GM12878 (cell line): ENCODE results near the gene PHACTR3. TPM values are rescaled to one million over a fixed set of nuclear protein-coding genes. Genes with fewer than 3 reads are reported as not detected.

Experiments used
- ATAC-seq: fragments of 200-7000 bp; cut with Tn5 transposase; 3 replicates; pipeline ENCODE4 v1.9.1; 2020; ENCODE audit warnings: mild to moderate bottlenecking, moderate library complexity
- BruUV-seq: library from RNA; stranded (reverse); fragments of 400-500 nt; replicated peaks from 2 replicates; lab custom pipeline; 2021; lab: Mats Ljungman, UMichigan
- CTCF ChIA-PET: fragments of 300-600 bp; sonication (Branson Sonifier 250); formaldehyde crosslinking; extraction: SDS; loops from one replicate; lab custom pipeline; 2021; ENCODE audit warnings: inconsistent platforms; lab: Yijun Ruan, JAX
- POLR2A ChIA-PET: fragments of 350-600 bp; formaldehyde crosslinking; extraction: SDS; loops from one replicate; lab custom pipeline; 2021; ENCODE audit warnings: inconsistent platforms; lab: Charles Lee
- RAD21 ChIA-PET: fragments of 300-600 bp; sonication (Branson Sonifier 250); formaldehyde crosslinking; loops from one replicate; lab custom pipeline; 2023; ENCODE audit warnings: antibody characterized with exemption; ENCODE audit not compliant: unreplicated experiment; lab: Charles Lee
- SMC1A ChIA-PET: fragments of 300-600 bp; sonication (Branson Sonifier 250); formaldehyde crosslinking; loops from one replicate; lab custom pipeline; 2023; ENCODE audit not compliant: unreplicated experiment, uncharacterized antibody; lab: Charles Lee
- DNase-seq: peaks from one replicate; pipeline ENCODE4 v3.0.0-alpha.2; 2011; ENCODE audit warnings: low read depth, low spot score
- FAIRE-seq: peaks from 3 replicates; lab custom pipeline; 2011; peaks lifted over from hg19 to GRCh38; lab: Jason Lieb, UNC
- H2AFZ ChIP-seq: 2 replicates; pipeline ENCODE4 v1.6.0; 2011; ENCODE audit warnings: low read depth, low read length, control low read depth; ENCODE audit not compliant: control insufficient read depth
- H3K27ac ChIP-seq: 2 replicates; pipeline ENCODE4 v1.5.1; 2011; ENCODE audit warnings: control low read depth; ENCODE audit not compliant: control insufficient read depth, insufficient read depth
- H3K27me3 ChIP-seq, 2 experiments: replicated peaks in 1 of 2; 2 replicates each; pipeline versions ENCODE4 v1.6.0 to v1.6.1; 2011; ENCODE audit warnings: low read length in 1 of 2; ENCODE audit not compliant: control insufficient read depth in 2 of 2, insufficient read depth in 2 of 2
- H3K36me3 ChIP-seq, 2 experiments: 2 replicates each; pipeline ENCODE4 v1.5.1; 2011; ENCODE audit warnings: low read length in 1 of 2; ENCODE audit not compliant: control insufficient read depth in 2 of 2, insufficient read depth in 2 of 2
- H3K4me1 ChIP-seq: 2 replicates; pipeline ENCODE4 v1.6.1; 2011; ENCODE audit warnings: mild to moderate bottlenecking, low read length, moderate library complexity, mixed read lengths; ENCODE audit not compliant: control insufficient read depth, insufficient read depth
- H3K4me2 ChIP-seq: 2 replicates; pipeline ENCODE4 v1.6.0; 2011; ENCODE audit warnings: control low read depth; ENCODE audit not compliant: control insufficient read depth, insufficient read depth
- H3K4me3 ChIP-seq: fragments of 200-600 bp; sonication (generic); 2 replicates; pipeline ENCODE4 v1.5.1; 2016
- H3K79me2 ChIP-seq: 2 replicates; pipeline ENCODE4 v1.6.0; 2011; ENCODE audit warnings: low read length; ENCODE audit not compliant: control insufficient read depth, insufficient read depth
- H3K9ac ChIP-seq: 2 replicates; pipeline ENCODE4 v1.8.0; 2011; ENCODE audit warnings: low read length, control low read depth, mixed read lengths; ENCODE audit not compliant: control insufficient read depth, insufficient read depth
- H3K9me3 ChIP-seq: replicated peaks from 3 replicates; pipeline ENCODE4 v1.5.1; 2011; ENCODE audit warnings: mild to moderate bottlenecking, low read length; ENCODE audit not compliant: control insufficient read depth, insufficient read depth
- H4K20me1 ChIP-seq: 2 replicates; pipeline ENCODE4 v1.6.0; 2011; ENCODE audit not compliant: control insufficient read depth, insufficient read depth
- BRCA1 ChIP-seq: IDR thresholded peaks from 2 replicates; pipeline ENCODE4 v1.6.1; 2011; ENCODE audit warnings: low read depth, low read length, improper control_type of control experiment
- CHD1 ChIP-seq: IDR thresholded peaks from 2 replicates; pipeline ENCODE4 v1.6.1; 2012; ENCODE audit warnings: low read depth, low read length, improper control_type of control experiment
- DPF2 ChIP-seq: fragments of 450-650 bp; IDR thresholded peaks from 2 replicates; pipeline ENCODE4 v1.6.1; 2017; ENCODE audit warnings: mild to moderate bottlenecking
- HDAC2 ChIP-seq: fragments of 200-600 bp; sonication (generic); IDR thresholded peaks from 2 replicates; pipeline ENCODE4 v1.6.1; 2017
- IRF4 ChIP-seq: IDR thresholded peaks from 2 replicates; pipeline ENCODE4 v1.6.1; 2011; ENCODE audit warnings: low read depth, low read length
- MTA3 ChIP-seq: IDR thresholded peaks from 2 replicates; pipeline ENCODE4 v1.6.1; 2012; ENCODE audit warnings: low read length, inconsistent platforms, borderline replicate concordance
- NR2F1 ChIP-seq: fragments of 450-650 bp; conservative IDR thresholded peaks from 2 replicates; pipeline ENCODE4 v1.6.1; 2017; ENCODE audit warnings: mild to moderate bottlenecking
- RFX5 ChIP-seq: IDR thresholded peaks from 2 replicates; pipeline ENCODE4 v1.6.1; 2011; ENCODE audit warnings: low read depth, low read length, improper control_type of control experiment
- SIX5 ChIP-seq: IDR thresholded peaks from 2 replicates; pipeline ENCODE4 v1.6.1; 2011; ENCODE audit warnings: mild to moderate bottlenecking, low read depth, low read length, moderate library complexity; ENCODE audit not compliant: severe bottlenecking
- TBL1XR1 ChIP-seq: IDR thresholded peaks from 2 replicates; pipeline ENCODE4 v1.6.1; 2012; ENCODE audit warnings: low read depth, low read length, improper control_type of control experiment
- TCF3 ChIP-seq: IDR thresholded peaks from 2 replicates; pipeline ENCODE4 v1.6.1; 2012; ENCODE audit warnings: low read depth, mild to moderate bottlenecking, low read length, borderline replicate concordance; ENCODE audit not compliant: insufficient read depth
- YBX1 ChIP-seq: fragments of 450-650 bp; IDR thresholded peaks from 2 replicates; pipeline ENCODE4 v1.6.1; 2016; ENCODE audit warnings: antibody characterized with exemption
- ZNF217 ChIP-seq: fragments of 450-650 bp; IDR thresholded peaks from 2 replicates; pipeline ENCODE4 v1.6.1; 2017; ENCODE audit warnings: antibody characterized with exemption, mild to moderate bottlenecking
- ZNF622 ChIP-seq: fragments of 450-650 bp; IDR thresholded peaks from 2 replicates; pipeline ENCODE4 v1.6.1; 2017; ENCODE audit warnings: mild to moderate bottlenecking, inconsistent platforms
- WGBS: methylation state at CpG from one replicate; pipeline ENCODE4 v1.1.6; 2016; ENCODE audit warnings: low lambda C conversion rate; ENCODE audit not compliant: insufficient replicate concordance, insufficient coverage; ENCODE audit errors: missing lambda C conversion rate; 5-methylcytosine and 5-hydroxymethylcytosine counted together
- in situ Hi-C: fragments of 300-500 bp; cut with MboI; formaldehyde crosslinking; loops from 9 replicates; pipeline ENCODE4 v1.14.3; 2018; ENCODE audit warnings: mixed read lengths
- intact Hi-C: fragments of 100-400 bp; cut with micrococcal nuclease; formaldehyde crosslinking; loops from one replicate; pipeline ENCODE4 v1.14.2; 2022; ENCODE audit not compliant: unreplicated experiment
- polyA plus RNA-seq, 11 experiments: library from polyadenylated mRNA; depleted of rRNA in 4 of 11; unstranded in 6 of 11; stranded (reverse) in 5 of 11; fragments of >200 nt; fragmentation: Nextera tagmentation in 4 of 11; fragmentation: Illumina TruSeq in 1 of 11; extraction: Ambion mirVana in 4 of 11; extraction: Trizol in 1 of 11; gene quantifications; 1 replicate in 1 of 11; 2 replicates in 10 of 11; pipeline versions ENCODE4 v1.2.1 to v1.2.3, GENCODE V29; 2011 to 2016; ENCODE audit warnings: inconsistent platforms in 2 of 11, missing spikeins in 2 of 11, low read depth in 1 of 11
- total RNA-seq, 4 experiments: library from RNA; depleted of rRNA in 3 of 4; stranded (reverse); fragments of >200 nt in 3 of 4; fragmentation: Illumina TruSeq in 1 of 4; extraction: Trizol in 1 of 4; gene quantifications; 2 replicates each; pipeline versions ENCODE4 v1.2.1 to v1.2.3, GENCODE V29; 2013 to 2021
- TF ChIP-seq, protein P1 (sequence below): fragments of 450-650 bp; IDR thresholded peaks from 2 replicates; pipeline ENCODE4 v1.6.1; 2018; ENCODE audit warnings: mild to moderate bottlenecking, low read depth, moderate library complexity; ENCODE audit not compliant: partially characterized antibody
- TF ChIP-seq, protein P2 (sequence below), 3 experiments: IDR thresholded peaks in 2 of 3; conservative IDR thresholded peaks in 1 of 3; 2 replicates each; pipeline ENCODE4 v1.5.1; 2011; ENCODE audit warnings: low read depth in 3 of 3, low read length in 3 of 3, mild to moderate bottlenecking in 3 of 3, control low read depth in 2 of 3, moderate library complexity in 2 of 3, inconsistent platforms in 1 of 3, mixed read lengths in 1 of 3; ENCODE audit not compliant: control insufficient read depth in 2 of 3, insufficient read depth in 1 of 3; ENCODE audit errors: extremely low read depth in 1 of 3

The PHACTR3 gene
- total and polyA plus RNA-seq, 10 of the 15 experiments (the other 5 are each of a cell fraction or from before 2014, with no cell fraction given), result 0.17 to 2.7 (median 0.27) TPM; not detected in 1

DNA sequence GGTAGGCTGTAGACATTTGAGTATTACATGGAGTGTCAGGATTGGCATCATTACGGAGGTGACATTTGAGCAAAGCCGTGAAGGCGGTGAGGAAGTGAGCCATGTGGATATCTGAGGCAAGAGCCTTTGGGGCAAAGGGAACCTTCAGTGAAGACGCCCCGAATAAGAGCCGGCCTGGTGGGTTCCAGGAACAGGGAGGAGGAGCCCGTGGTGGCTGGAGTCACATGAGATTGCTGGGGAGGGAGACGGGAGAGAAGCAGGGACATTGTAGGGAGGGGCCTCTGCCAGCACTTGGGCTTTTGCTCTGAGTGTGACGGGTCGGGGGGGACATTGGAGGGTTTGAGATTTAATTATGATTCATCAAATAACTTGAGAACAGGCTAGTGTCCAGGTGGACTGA, 78.3 kb downstream of the PHACTR3 start:
- no peak for FAIRE-seq
- DNase-seq, result no peak
- no peak for ATAC-seq
- ChIA-PET RAD21 (no interaction called here), POLR2A (no interaction called here), CTCF (no interaction called here), SMC1A (no interaction called here)
- 31% methylated on average over 10 of the region's 10 CpGs for WGBS
- no peaks in the 10 kb centered on the region; a peak in 1 of 4 replicates for H3K27me3 ChIP-seq
- in situ Hi-C loops (no loop called here), intact Hi-C loops (no loop called here)
- no peaks in the 10 kb centered on the region for H3K79me2 ChIP-seq
- no peaks in the 10 kb centered on the region for H4K20me1 ChIP-seq
- H2AFZ ChIP-seq, result no peak overlapping the region
- no peak overlapping the region for H3K4me3 ChIP-seq
- no peaks in the 10 kb centered on the region for H3K4me1 ChIP-seq
- no peak for TF ChIP-seq BRCA1
- H3K9me3 ChIP-seq, result no peaks in the 10 kb centered on the region
- no peak overlapping the region for H3K4me2 ChIP-seq
- no TSS peak for BruUV-seq
- H3K27ac ChIP-seq, result no peak overlapping the region
- no peak overlapping the region for H3K9ac ChIP-seq
- H3K36me3 ChIP-seq, result no peaks in the 10 kb centered on the region

DNA sequence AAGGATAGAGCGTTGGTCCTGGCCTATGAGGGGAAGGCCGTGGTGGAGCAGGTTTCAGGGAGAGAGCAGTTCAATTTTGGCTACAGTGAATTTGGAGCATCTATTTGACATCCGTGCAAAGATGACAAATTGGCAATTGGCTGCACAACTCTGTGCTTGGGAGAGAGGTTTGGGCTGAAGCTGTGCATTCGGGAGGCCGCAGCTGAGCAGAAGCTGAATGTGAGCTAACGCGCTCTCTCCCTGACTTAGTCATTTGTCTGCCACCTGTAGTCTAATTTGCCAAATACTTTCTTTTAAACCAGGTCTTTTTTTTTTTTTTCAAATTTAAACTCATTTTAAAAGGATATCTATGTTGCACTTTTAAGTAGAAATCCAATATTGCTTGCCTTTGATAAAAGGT, 78.8 kb downstream of the PHACTR3 start:
- ChIA-PET RAD21 (no interaction called here), POLR2A (no interaction called here), CTCF (interaction anchor here (0.6 kb wide), 1 partner anchor 167 kb away, joined by 3 read pairs; no protein-coding TSS in a partner anchor), SMC1A (no interaction called here)
- DNase-seq (no peak), ATAC-seq (no peak), FAIRE-seq (no peak)
- Histone ChIP-seq H3K4me3 (no peak overlapping the region), H4K20me1 (no peaks in the 10 kb centered on the region), H2AFZ (no peak overlapping the region), H3K9ac (no peak overlapping the region), H3K79me2 (no peaks in the 10 kb centered on the region), H3K4me1 (no peaks in the 10 kb centered on the region), H3K36me3 (no peaks in the 10 kb centered on the region), H3K27me3 (no peaks in the 10 kb centered on the region; a peak in 1 of 4 replicates), H3K4me2 (no peak overlapping the region), H3K9me3 (no peaks in the 10 kb centered on the region), H3K27ac (no peak overlapping the region)
- WGBS, result 71% methylated on average over 7 of the region's 7 CpGs
- no TSS peak for BruUV-seq
- intact Hi-C loops (no loop called here), in situ Hi-C loops (no loop called here)
- TF ChIP-seq NR2F1 (no peak), DPF2 (no peak), RFX5 (no peak), ZNF622 (no peak), HDAC2 (no peak), MTA3 (no peak), TBL1XR1 (no peak), SIX5 (no peak), TCF3 (no peak), YBX1 (no peak), IRF4 (no peak), ZNF217 (no peak), CHD1 (no peak)
- TF ChIP-seq, protein P1, sequence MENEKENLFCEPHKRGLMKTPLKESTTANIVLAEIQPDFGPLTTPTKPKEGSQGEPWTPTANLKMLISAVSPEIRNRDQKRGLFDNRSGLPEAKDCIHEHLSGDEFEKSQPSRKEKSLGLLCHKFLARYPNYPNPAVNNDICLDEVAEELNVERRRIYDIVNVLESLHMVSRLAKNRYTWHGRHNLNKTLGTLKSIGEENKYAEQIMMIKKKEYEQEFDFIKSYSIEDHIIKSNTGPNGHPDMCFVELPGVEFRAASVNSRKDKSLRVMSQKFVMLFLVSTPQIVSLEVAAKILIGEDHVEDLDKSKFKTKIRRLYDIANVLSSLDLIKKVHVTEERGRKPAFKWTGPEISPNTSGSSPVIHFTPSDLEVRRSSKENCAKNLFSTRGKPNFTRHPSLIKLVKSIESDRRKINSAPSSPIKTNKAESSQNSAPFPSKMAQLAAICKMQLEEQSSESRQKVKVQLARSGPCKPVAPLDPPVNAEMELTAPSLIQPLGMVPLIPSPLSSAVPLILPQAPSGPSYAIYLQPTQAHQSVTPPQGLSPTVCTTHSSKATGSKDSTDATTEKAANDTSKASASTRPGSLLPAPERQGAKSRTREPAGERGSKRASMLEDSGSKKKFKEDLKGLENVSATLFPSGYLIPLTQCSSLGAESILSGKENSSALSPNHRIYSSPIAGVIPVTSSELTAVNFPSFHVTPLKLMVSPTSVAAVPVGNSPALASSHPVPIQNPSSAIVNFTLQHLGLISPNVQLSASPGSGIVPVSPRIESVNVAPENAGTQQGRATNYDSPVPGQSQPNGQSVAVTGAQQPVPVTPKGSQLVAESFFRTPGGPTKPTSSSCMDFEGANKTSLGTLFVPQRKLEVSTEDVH, result no peak
- TF ChIP-seq, protein P2, sequence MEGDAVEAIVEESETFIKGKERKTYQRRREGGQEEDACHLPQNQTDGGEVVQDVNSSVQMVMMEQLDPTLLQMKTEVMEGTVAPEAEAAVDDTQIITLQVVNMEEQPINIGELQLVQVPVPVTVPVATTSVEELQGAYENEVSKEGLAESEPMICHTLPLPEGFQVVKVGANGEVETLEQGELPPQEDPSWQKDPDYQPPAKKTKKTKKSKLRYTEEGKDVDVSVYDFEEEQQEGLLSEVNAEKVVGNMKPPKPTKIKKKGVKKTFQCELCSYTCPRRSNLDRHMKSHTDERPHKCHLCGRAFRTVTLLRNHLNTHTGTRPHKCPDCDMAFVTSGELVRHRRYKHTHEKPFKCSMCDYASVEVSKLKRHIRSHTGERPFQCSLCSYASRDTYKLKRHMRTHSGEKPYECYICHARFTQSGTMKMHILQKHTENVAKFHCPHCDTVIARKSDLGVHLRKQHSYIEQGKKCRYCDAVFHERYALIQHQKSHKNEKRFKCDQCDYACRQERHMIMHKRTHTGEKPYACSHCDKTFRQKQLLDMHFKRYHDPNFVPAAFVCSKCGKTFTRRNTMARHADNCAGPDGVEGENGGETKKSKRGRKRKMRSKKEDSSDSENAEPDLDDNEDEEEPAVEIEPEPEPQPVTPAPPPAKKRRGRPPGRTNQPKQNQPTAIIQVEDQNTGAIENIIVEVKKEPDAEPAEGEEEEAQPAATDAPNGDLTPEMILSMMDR (IDR thresholded peaks at IDR 0.05 in 2 of 3, conservative IDR thresholded peaks at IDR 0.05 in 1 of 3; ENCODE audit: control insufficient read depth in 2 of 3, extremely low read depth in 1 of 3, insufficient read depth in 1 of 3, low read depth in 3 of 3, low read length in 3 of 3), result no peak
